Activated CD4-positive, alpha-beta memory T cell treated with anti-CD3 and anti-CD28 coated beads for 36 hours (primary cell): ENCODE results near the gene PPP1R10. TPM values are rescaled to one million over a fixed set of nuclear protein-coding genes. Genes with fewer than 3 reads are reported as not detected.

Experiments
- CTCF ChIA-PET: fragments of 350-600 bp; sonication (Branson Sonifier 250); formaldehyde crosslinking; loops from one replicate; lab custom pipeline; 2021; ENCODE audit warnings: antibody characterized with exemption, inconsistent platforms; lab: Charles Lee
- POLR2A ChIA-PET: fragments of 350-600 bp; sonication (Branson Sonifier 250); formaldehyde crosslinking; loops from one replicate; lab custom pipeline; 2021; ENCODE audit warnings: antibody characterized with exemption; lab: Charles Lee
- DNase-seq: peaks from one replicate; pipeline ENCODE4 v3.0.0-alpha.2; 2020
- H3K27ac Mint-ChIP-seq: one replicate; pipeline ENCODE4 v1.8.0; 2021; ENCODE audit warnings: mixed read lengths
- H3K27me3 Mint-ChIP-seq: one replicate; pipeline ENCODE4 v1.8.0; 2021; ENCODE audit warnings: mixed read lengths
- H3K36me3 Mint-ChIP-seq: one replicate; pipeline ENCODE4 v1.8.0; 2021; ENCODE audit warnings: mixed read lengths
- H3K4me1 Mint-ChIP-seq: one replicate; pipeline ENCODE4 v1.8.0; 2021; ENCODE audit warnings: low read depth, mixed read lengths
- H3K4me3 Mint-ChIP-seq: one replicate; pipeline ENCODE4 v1.8.0; 2021; ENCODE audit warnings: mild to moderate bottlenecking, mixed read lengths
- H3K9me3 Mint-ChIP-seq: one replicate; pipeline ENCODE4 v1.8.0; 2021; ENCODE audit warnings: mixed read lengths
- intact Hi-C: fragments of 100-400 bp; cut with micrococcal nuclease; formaldehyde crosslinking; loops from one replicate; pipeline ENCODE4 v1.15.1; 2023
- total RNA-seq, 2 experiments: library from RNA; stranded (reverse); gene quantifications; one replicate each; pipeline ENCODE4 v1.2.3, GENCODE V29; 2021

Gene PPP1R10
- total RNA-seq, 2 experiments from 2014 or later = 64.5 to 67.4 TPM

GRCh38 chr6:30618270-30618797 is 1.3 kb upstream of the PPP1R10 start:
- intact Hi-C loops = loop anchor here (5.0 kb wide), 5 partner anchors 76 to 879 kb away; partner anchors contain the start of genes HLA-C and MICB
- peak overlapping the region; percentile 97 for H3K4me3 Mint-ChIP-seq
- H3K4me1 Mint-ChIP-seq = peaks cover 36% of the 10 kb centered on the region
- H3K27ac Mint-ChIP-seq = peak overlapping the region; percentile 98
- no peak for DNase-seq
- ChIA-PET CTCF (interaction anchor here (0.7 to 2.4 kb wide), 10 partner anchors 55 to 162 kb away, joined by 3 to 17 read pairs (median 4); partner anchors contain the start of gene DHX16), POLR2A (interaction anchor here (0.9 to 1.8 kb wide), 16 partner anchors 8 to 923 kb away, joined by 3 to 11 read pairs (median 5); partner anchors contain the start of genes ABCF1, ATAT1, DDX39B and MDC1)
- H3K36me3 Mint-ChIP-seq = peaks cover 65% of the 10 kb centered on the region
- H3K27me3 Mint-ChIP-seq = peaks cover 5% of the 10 kb centered on the region
- H3K9me3 Mint-ChIP-seq = no peaks in the 10 kb centered on the region

DNA sequence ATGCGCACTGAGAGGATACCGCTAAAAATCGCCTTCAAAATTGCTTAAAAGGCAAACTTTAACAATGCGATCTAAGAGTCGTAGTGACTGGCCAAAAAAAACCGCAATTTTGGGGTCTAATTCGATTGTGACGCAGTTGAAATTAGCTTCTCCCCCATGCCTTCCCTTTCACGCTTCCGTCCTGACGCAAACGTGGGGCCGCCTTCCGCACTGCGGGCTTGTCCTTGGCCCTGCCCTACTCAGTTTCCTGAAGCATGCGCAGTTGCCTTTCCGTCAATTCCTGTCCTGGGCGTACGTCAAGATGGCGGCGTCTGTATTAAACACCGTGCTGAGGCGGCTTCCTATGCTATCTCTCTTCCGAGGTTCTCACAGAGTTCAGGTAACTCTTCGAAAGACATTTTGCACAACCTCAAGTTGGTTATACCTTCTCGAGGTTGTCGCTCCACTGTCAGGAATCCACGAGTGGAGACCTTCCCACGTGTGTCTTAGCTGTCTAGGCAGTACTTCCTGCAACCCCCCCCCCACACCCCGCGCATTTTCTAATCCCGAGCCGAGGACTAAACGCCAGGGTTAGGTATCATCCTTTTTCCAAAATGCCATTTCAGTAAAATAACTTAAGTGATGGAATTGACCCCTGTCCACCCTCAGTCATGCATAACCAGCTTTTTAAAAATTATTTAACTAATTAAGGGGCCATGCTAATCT is 674 bp upstream of the PPP1R10 start, which contains the start of gene MRPS18B:
Gene MRPS18B (plus strand): TSS at position 276 of the 705 bp plus-strand sequence. CDS start 26 bp downstream, at position 302.
- H3K27ac Mint-ChIP-seq = peak within 1 kb of the TSS; percentile 98
- H3K4me3 Mint-ChIP-seq = peak within 1 kb of the TSS; percentile 97
- peak; percentile 98 for DNase-seq
- peaks cover 42% of the 10 kb centered on the region for H3K4me1 Mint-ChIP-seq
- ChIA-PET CTCF (interaction anchor here (0.7 to 2.4 kb wide), 10 partner anchors 9 to 161 kb away, joined by 3 to 17 read pairs (median 4); partner anchors contain the start of genes ATAT1 and DHX16), POLR2A (interaction anchor here (0.6 to 1.8 kb wide), 20 partner anchors 9 to 924 kb away, joined by 3 to 11 read pairs (median 4); partner anchors contain the start of genes ABCF1, ATAT1, DDX39B and MDC1)
- intact Hi-C loops = loop anchor here (1.0 to 5.0 kb wide), 15 partner anchors 9 to 880 kb away; partner anchors contain the start of genes ABCF1, ATAT1, C6orf136 and DHX16
- no peaks in the 10 kb centered on the region for H3K9me3 Mint-ChIP-seq
- peaks cover 5% of the 10 kb centered on the region for H3K27me3 Mint-ChIP-seq
- H3K36me3 Mint-ChIP-seq = peaks cover 68% of the 10 kb centered on the region

GRCh38 chr6:30615958-30616810 is 859 bp downstream of the PPP1R10 start:
- DNase-seq = peak; percentile 36
- H3K4me1 Mint-ChIP-seq = peaks cover 51% of the 10 kb centered on the region
- intact Hi-C loops = loop anchor here (2.0 to 5.0 kb wide), 7 partner anchors 57 to 881 kb away; partner anchors contain the start of genes DHX16, HLA-C and MICB
- H3K27ac Mint-ChIP-seq = peak overlapping the region; percentile 98
- no peaks in the 10 kb centered on the region for H3K9me3 Mint-ChIP-seq
- ChIA-PET POLR2A (interaction anchor here (0.5 to 3.7 kb wide), 14 partner anchors 8 to 129 kb away, joined by 3 to 41 read pairs (median 5); partner anchors contain the start of genes ABCF1, DHX16, GNL1 and IER3), CTCF (interaction anchor here (1.5 to 4.2 kb wide), 6 partner anchors 64 to 115 kb away, joined by 5 to 34 read pairs (median 24); partner anchors contain the start of gene TUBB)
- peaks cover 5% of the 10 kb centered on the region for H3K27me3 Mint-ChIP-seq
- peaks cover 71% of the 10 kb centered on the region for H3K36me3 Mint-ChIP-seq
- H3K4me3 Mint-ChIP-seq = peak overlapping the region; percentile 97

GRCh38 chr6:30615219-30615957 is 1.7 kb downstream of the PPP1R10 start:
- Mint-ChIP-seq H3K4me3 (peak overlapping the region; percentile 97), H3K4me1 (peaks cover 55% of the 10 kb centered on the region), H3K27ac (peak overlapping the region; percentile 98), H3K36me3 (peaks cover 71% of the 10 kb centered on the region), H3K27me3 (peaks cover 5% of the 10 kb centered on the region), H3K9me3 (no peaks in the 10 kb centered on the region)
- POLR2A ChIA-PET = interaction anchor here (0.7 to 3.7 kb wide), 27 partner anchors 9 to 290 kb away, joined by 3 to 41 read pairs (median 6); partner anchors contain the start of genes ABCF1, C6orf136, DHX16 and GNL1
- intact Hi-C loops = loop anchor here (5.0 kb wide), 5 partner anchors 73 to 882 kb away; partner anchors contain the start of genes HLA-C and MICB
- DNase-seq = peak; percentile 42
- CTCF ChIA-PET = interaction anchor here (0.7 to 4.2 kb wide), 13 partner anchors 11 to 260 kb away, joined by 3 to 42 read pairs (median 7); partner anchors contain the start of genes ABCF1 and TUBB

DNA sequence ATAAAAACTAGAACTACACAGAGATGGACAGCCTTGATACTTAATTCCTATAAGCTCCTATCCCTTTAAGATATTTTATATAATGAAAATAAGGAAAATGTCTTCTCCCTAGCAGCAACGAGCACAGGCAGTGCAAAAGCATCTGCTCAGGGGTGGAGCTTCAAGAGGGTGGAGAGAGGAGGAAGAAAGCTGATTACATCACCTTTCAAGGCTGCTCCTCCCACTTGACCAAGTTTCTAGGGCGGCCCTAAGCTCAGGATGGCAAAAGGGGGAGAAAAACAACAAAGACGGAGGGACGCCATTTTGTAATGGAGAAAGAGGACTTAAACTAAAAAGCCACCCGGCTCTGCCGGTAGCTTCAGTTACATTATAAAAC is 2.2 kb downstream of the PPP1R10 start:
- Mint-ChIP-seq H3K27me3 (peaks cover 5% of the 10 kb centered on the region), H3K4me3 (peak overlapping the region; percentile 97), H3K4me1 (peaks cover 60% of the 10 kb centered on the region), H3K27ac (peak overlapping the region; percentile 98), H3K36me3 (peaks cover 70% of the 10 kb centered on the region), H3K9me3 (no peaks in the 10 kb centered on the region)
- CTCF ChIA-PET = interaction anchor here (0.7 to 4.2 kb wide), 14 partner anchors 11 to 261 kb away, joined by 3 to 42 read pairs (median 6); partner anchors contain the start of genes ABCF1 and TUBB
- peak; percentile 90 for DNase-seq
- intact Hi-C loops = loop anchor here (5.0 kb wide), 5 partner anchors 73 to 882 kb away; partner anchors contain the start of genes HLA-C and MICB
- POLR2A ChIA-PET = interaction anchor here (0.7 to 3.7 kb wide), 26 partner anchors 10 to 289 kb away, joined by 3 to 41 read pairs (median 6); partner anchors contain the start of genes ABCF1, C6orf136, GNL1 and IER3

GRCh38 chr6:30614044-30614842 is 2.8 kb downstream of the PPP1R10 start:
- Mint-ChIP-seq H3K9me3 (no peaks in the 10 kb centered on the region), H3K27ac (peak overlapping the region; percentile 98), H3K4me1 (peaks cover 61% of the 10 kb centered on the region), H3K4me3 (peak overlapping the region; percentile 97), H3K36me3 (peaks cover 70% of the 10 kb centered on the region), H3K27me3 (peaks cover 5% of the 10 kb centered on the region)
- POLR2A ChIA-PET = interaction anchor here (0.7 to 3.7 kb wide), 24 partner anchors 10 to 289 kb away, joined by 3 to 41 read pairs (median 6); partner anchors contain the start of genes ABCF1, C6orf136, FLOT1 and GNL1
- no peak for DNase-seq
- intact Hi-C loops = no loop called here
- CTCF ChIA-PET = interaction anchor here (0.6 to 4.2 kb wide), 19 partner anchors 12 to 261 kb away, joined by 3 to 42 read pairs (median 5); partner anchors contain the start of genes ABCF1 and TUBB

GRCh38 chr6:30613251-30614043 is 3.6 kb downstream of the PPP1R10 start:
- Mint-ChIP-seq H3K36me3 (peaks cover 74% of the 10 kb centered on the region), H3K27ac (peak overlapping the region; percentile 98), H3K4me1 (peaks cover 62% of the 10 kb centered on the region), H3K9me3 (no peaks in the 10 kb centered on the region), H3K4me3 (peak overlapping the region; percentile 97), H3K27me3 (peaks cover 5% of the 10 kb centered on the region)
- intact Hi-C loops = loop anchor here (1.0 kb wide), 1 partner anchor 57 kb away; the partner anchor contains the start of gene GNL1
- ChIA-PET POLR2A (interaction anchor here (0.7 to 3.7 kb wide), 15 partner anchors 15 to 287 kb away, joined by 3 to 41 read pairs (median 6); partner anchors contain the start of genes ABCF1, FLOT1, GNL1 and MDC1), CTCF (interaction anchor here (0.6 to 4.2 kb wide), 15 partner anchors 10 to 209 kb away, joined by 3 to 42 read pairs (median 8); partner anchors contain the start of genes ABCF1 and PRR3)
- DNase-seq = no peak

GRCh38 chr6:30612687-30613248 is 4.3 kb downstream of the PPP1R10 start:
- H3K27me3 Mint-ChIP-seq = peaks cover 5% of the 10 kb centered on the region
- H3K9me3 Mint-ChIP-seq = no peaks in the 10 kb centered on the region
- no peak for DNase-seq
- intact Hi-C loops = loop anchor here (1.0 kb wide), 1 partner anchor 56 kb away; the partner anchor contains the start of gene GNL1
- H3K4me3 Mint-ChIP-seq = peak overlapping the region; percentile 97
- ChIA-PET CTCF (interaction anchor here (0.6 to 4.2 kb wide), 16 partner anchors 10 to 159 kb away, joined by 3 to 42 read pairs (median 8); partner anchors contain the start of genes ABCF1 and PRR3), POLR2A (interaction anchor here (0.7 to 3.7 kb wide), 13 partner anchors 14 to 287 kb away, joined by 3 to 41 read pairs (median 7); partner anchors contain the start of genes ABCF1, FLOT1, GNL1 and MDC1)
- H3K4me1 Mint-ChIP-seq = peaks cover 62% of the 10 kb centered on the region
- peaks cover 74% of the 10 kb centered on the region for H3K36me3 Mint-ChIP-seq
- H3K27ac Mint-ChIP-seq = peak overlapping the region; percentile 98
